HEK293 (cell line): ENCODE measurements around the gene GALNT15.

Experiments
- CTCF ChIA-PET: fragments of 350-600 bp; formaldehyde crosslinking; extraction: SDS; loops from one replicate; lab custom pipeline; 2021; ENCODE audit warnings: antibody characterized with exemption; lab: Yijun Ruan, JAX
- POLR2A ChIA-PET: fragments of 300-600 bp; formaldehyde crosslinking; extraction: SDS; loops from one replicate; lab custom pipeline; 2020; ENCODE audit warnings: antibody characterized with exemption, inconsistent platforms; lab: Yijun Ruan, JAX
- H3K27ac ChIP-seq: fragments of 200-500 bp; sonication (Bioruptor generic); 2 replicates; pipeline ENCODE4 v1.5.1; 2014; ENCODE audit warnings: low read depth, low read length, control low read depth, inconsistent platforms; ENCODE audit errors: extremely low read depth
- H3K36me3 ChIP-seq, 2 experiments: fragments of 200-500 bp in 1 of 2; sonication (Bioruptor generic) in 1 of 2; 1 replicate in 1 of 2; 2 replicates in 1 of 2; pipeline ENCODE4 v1.5.1; 2014 to 2017; ENCODE audit warnings: inconsistent platforms in 2 of 2, low read length in 2 of 2; ENCODE audit not compliant: control insufficient read depth in 2 of 2, insufficient read depth in 1 of 2
- H3K4me1 ChIP-seq: fragments of 200-500 bp; sonication (Bioruptor generic); 2 replicates; pipeline ENCODE4 v1.5.1; 2014; ENCODE audit warnings: mild to moderate bottlenecking, low read length, inconsistent platforms; ENCODE audit not compliant: control insufficient read depth, insufficient read depth
- H3K4me3 ChIP-seq: 2 replicates; pipeline ENCODE4 v1.5.1; 2011; ENCODE audit warnings: low read depth, mild to moderate bottlenecking, control low read depth, low read length, moderate library complexity
- H3K9me3 ChIP-seq: fragments of 200-500 bp; sonication (Bioruptor generic); 2 replicates; pipeline ENCODE4 v1.5.1; 2014; ENCODE audit warnings: low read depth, low read length, inconsistent platforms; ENCODE audit not compliant: control insufficient read depth, insufficient read depth
- BCL11A ChIP-seq: fragments of 450-650 bp; formaldehyde crosslinking; IDR thresholded peaks from 2 replicates; pipeline ENCODE4 v1.5.1; 2016; ENCODE audit warnings: low read depth, missing biosample characterization, missing genetic modification characterization
- GLIS1 ChIP-seq: fragments of 450-650 bp; formaldehyde crosslinking; IDR thresholded peaks from 2 replicates; pipeline ENCODE4 v1.5.1; 2016; ENCODE audit warnings: missing biosample characterization, missing genetic modification characterization
- IKZF3 ChIP-seq: fragments of 450-650 bp; IDR thresholded peaks from 2 replicates; pipeline ENCODE4 v1.5.0; 2018; ENCODE audit warnings: missing biosample characterization, mild to moderate bottlenecking, missing genetic modification characterization, moderate library complexity
- KLF1 ChIP-seq: fragments of 450-650 bp; formaldehyde crosslinking; IDR thresholded peaks from 2 replicates; pipeline ENCODE4 v1.5.1; 2016; ENCODE audit warnings: missing biosample characterization, missing genetic modification characterization
- KLF7 ChIP-seq: fragments of 450-650 bp; formaldehyde crosslinking; IDR thresholded peaks from 2 replicates; pipeline ENCODE4 v1.5.1; 2016; ENCODE audit warnings: missing biosample characterization, missing genetic modification characterization, borderline replicate concordance
- OSR2 ChIP-seq: fragments of 450-650 bp; formaldehyde crosslinking; IDR thresholded peaks from 2 replicates; pipeline ENCODE4 v1.5.1; 2016; ENCODE audit warnings: missing biosample characterization, missing genetic modification characterization
- RBAK ChIP-seq: fragments of 450-650 bp; formaldehyde crosslinking; IDR thresholded peaks from 2 replicates; pipeline ENCODE4 v1.5.1; 2016; ENCODE audit warnings: missing biosample characterization, missing genetic modification characterization
- SETDB1 ChIP-seq: IDR thresholded peaks from one replicate; pipeline ENCODE4 v1.6.1; 2017; ENCODE audit warnings: mild to moderate bottlenecking, low read length, moderate library complexity, mixed read lengths; ENCODE audit not compliant: insufficient read length
- WT1 ChIP-seq: fragments of 450-650 bp; formaldehyde crosslinking; IDR thresholded peaks from 2 replicates; pipeline ENCODE4 v1.5.1; 2016; ENCODE audit warnings: missing biosample characterization, missing genetic modification characterization
- YY2 ChIP-seq: fragments of 450-650 bp; formaldehyde crosslinking; IDR thresholded peaks from 2 replicates; pipeline ENCODE4 v1.5.1; 2016; ENCODE audit warnings: missing biosample characterization, missing genetic modification characterization
- ZBTB8A ChIP-seq: fragments of 450-650 bp; formaldehyde crosslinking; IDR thresholded peaks from 2 replicates; pipeline ENCODE4 v1.5.1; 2016; ENCODE audit warnings: missing biosample characterization, missing genetic modification characterization
- ZNF133 ChIP-seq: fragments of 450-650 bp; formaldehyde crosslinking; IDR thresholded peaks from 2 replicates; pipeline ENCODE4 v1.5.1; 2016; ENCODE audit warnings: missing biosample characterization, missing genetic modification characterization
- ZNF138 ChIP-seq: fragments of 450-650 bp; formaldehyde crosslinking; IDR thresholded peaks from 2 replicates; pipeline ENCODE4 v1.5.1; 2016; ENCODE audit warnings: missing biosample characterization, missing genetic modification characterization, borderline replicate concordance
- ZNF2 ChIP-seq: fragments of 450-650 bp; formaldehyde crosslinking; IDR thresholded peaks from 2 replicates; pipeline ENCODE4 v1.5.1; 2016; ENCODE audit warnings: missing biosample characterization, missing genetic modification characterization
- ZNF23 ChIP-seq: fragments of 450-650 bp; formaldehyde crosslinking; IDR thresholded peaks from 2 replicates; pipeline ENCODE4 v1.5.1; 2016; ENCODE audit warnings: missing biosample characterization, missing genetic modification characterization, borderline replicate concordance
- ZNF335 ChIP-seq: fragments of 450-650 bp; formaldehyde crosslinking; conservative IDR thresholded peaks from 2 replicates; pipeline ENCODE4 v1.5.1; 2016; ENCODE audit warnings: missing biosample characterization, missing genetic modification characterization
- ZNF514 ChIP-seq: fragments of 450-650 bp; formaldehyde crosslinking; IDR thresholded peaks from 2 replicates; pipeline ENCODE4 v1.5.1; 2016; ENCODE audit warnings: missing biosample characterization, missing genetic modification characterization
- ZNF600 ChIP-seq: fragments of 450-650 bp; formaldehyde crosslinking; IDR thresholded peaks from 2 replicates; pipeline ENCODE4 v1.5.1; 2016; ENCODE audit warnings: missing biosample characterization, missing genetic modification characterization
- ZNF654 ChIP-seq: fragments of 450-650 bp; formaldehyde crosslinking; IDR thresholded peaks from 2 replicates; pipeline ENCODE4 v1.5.1; 2016; ENCODE audit warnings: low read depth, missing biosample characterization, missing genetic modification characterization
- ZNF677 ChIP-seq: fragments of 450-650 bp; IDR thresholded peaks from 2 replicates; pipeline ENCODE4 v1.5.0; 2018; ENCODE audit warnings: missing biosample characterization, mild to moderate bottlenecking, missing genetic modification characterization, moderate library complexity
- ZNF747 ChIP-seq: fragments of 450-650 bp; formaldehyde crosslinking; IDR thresholded peaks from 2 replicates; pipeline ENCODE4 v1.5.1; 2016; ENCODE audit warnings: missing biosample characterization, missing genetic modification characterization
- ZNF76 ChIP-seq: fragments of 450-650 bp; formaldehyde crosslinking; IDR thresholded peaks from 2 replicates; pipeline ENCODE4; 2016; ENCODE audit warnings: low read depth, missing biosample characterization, missing genetic modification characterization, borderline replicate concordance
- ZNF843 ChIP-seq: fragments of 450-650 bp; formaldehyde crosslinking; IDR thresholded peaks from 2 replicates; pipeline ENCODE4 v1.5.1; 2016; ENCODE audit warnings: missing biosample characterization, missing genetic modification characterization
- ZSCAN23 ChIP-seq: fragments of 450-650 bp; formaldehyde crosslinking; IDR thresholded peaks from 2 replicates; pipeline ENCODE4 v1.5.1; 2016; ENCODE audit warnings: missing biosample characterization, missing genetic modification characterization
- ZSCAN4 ChIP-seq: fragments of 450-650 bp; formaldehyde crosslinking; IDR thresholded peaks from 2 replicates; pipeline ENCODE4 v1.5.1; 2017; ENCODE audit warnings: missing biosample characterization, missing genetic modification characterization
- TF ChIP-seq, protein P1 (sequence below): fragments of 450-650 bp; formaldehyde crosslinking; IDR thresholded peaks from 2 replicates; pipeline ENCODE4 v1.5.1; 2017; ENCODE audit warnings: missing biosample characterization, missing genetic modification characterization
- TF ChIP-seq, protein P2 (sequence below): fragments of 450-650 bp; formaldehyde crosslinking; IDR thresholded peaks from 2 replicates; pipeline ENCODE4 v1.5.1; 2016; ENCODE audit warnings: missing biosample characterization, missing genetic modification characterization
- TF ChIP-seq, protein P3 (sequence below): sonication (generic); formaldehyde crosslinking; IDR thresholded peaks from 2 replicates; pipeline ENCODE4 v1.8.1; 2022; ENCODE audit warnings: mild to moderate bottlenecking, moderate library complexity, missing genetic modification reagents

Gene GALNT15

GRCh38 chr3:16142350-16143025 lies 32.0 kb upstream of the GALNT15 start:
- TF ChIP-seq RBAK (tag by site-specific recombination) (no peak), ZSCAN4 (tag by site-specific recombination) (no peak), ZNF2 (tag by site-specific recombination) (no peak), YY2 (tag by site-specific recombination) (no peak), ZNF23 (tag by site-specific recombination) (no peak), BCL11A (tag by site-specific recombination) (no peak), ZNF138 (tag by site-specific recombination) (no peak), KLF7 (tag by site-specific recombination) (no peak)
- TF ChIP-seq, protein P1, sequence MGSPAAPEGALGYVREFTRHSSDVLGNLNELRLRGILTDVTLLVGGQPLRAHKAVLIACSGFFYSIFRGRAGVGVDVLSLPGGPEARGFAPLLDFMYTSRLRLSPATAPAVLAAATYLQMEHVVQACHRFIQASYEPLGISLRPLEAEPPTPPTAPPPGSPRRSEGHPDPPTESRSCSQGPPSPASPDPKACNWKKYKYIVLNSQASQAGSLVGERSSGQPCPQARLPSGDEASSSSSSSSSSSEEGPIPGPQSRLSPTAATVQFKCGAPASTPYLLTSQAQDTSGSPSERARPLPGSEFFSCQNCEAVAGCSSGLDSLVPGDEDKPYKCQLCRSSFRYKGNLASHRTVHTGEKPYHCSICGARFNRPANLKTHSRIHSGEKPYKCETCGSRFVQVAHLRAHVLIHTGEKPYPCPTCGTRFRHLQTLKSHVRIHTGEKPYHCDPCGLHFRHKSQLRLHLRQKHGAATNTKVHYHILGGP (tag by site-specific recombination): no peak
- TF ChIP-seq, all 188 proteins: peak for 0
- H3K4me3 ChIP-seq: no peak overlapping the region
- peaks cover 13% of the 10 kb centered on the region for H3K4me1 ChIP-seq
- no peaks in the 10 kb centered on the region for H3K36me3 ChIP-seq
- no peak overlapping the region for H3K27ac ChIP-seq
- POLR2A ChIA-PET: no interaction called here
- no peaks in the 10 kb centered on the region for H3K9me3 ChIP-seq
- CTCF ChIA-PET: interaction anchor here (0.6 to 1.2 kb wide), 2 partner anchors 40 to 88 kb away, joined by 3 to 4 read pairs; no protein-coding TSS in a partner anchor

- POLR2A ChIA-PET: no interaction called here
- CTCF ChIA-PET: no interaction called here
- H3K36me3 ChIP-seq: no peaks in the 10 kb centered on the region
- H3K4me1 ChIP-seq: peaks cover 21% of the 10 kb centered on the region
- H3K27ac ChIP-seq: peak overlapping the region; percentile 31; the same call in 1 of the 2 replicates
- H3K9me3 ChIP-seq: no peaks in the 10 kb centered on the region
- TF ChIP-seq OSR2: peak; percentile 61; the same call in 1 of the 2 replicates
- TF ChIP-seq ZNF654 (tag by site-specific recombination): no peak
- peak; percentile 69 for TF ChIP-seq ZNF843
- TF ChIP-seq ZNF747 (tag by site-specific recombination): no peak
- peak; percentile 27 for TF ChIP-seq SETDB1
- TF ChIP-seq WT1 (tag by site-specific recombination): peak; percentile 96
- TF ChIP-seq GLIS1: peak; percentile 96
- TF ChIP-seq IKZF3 (tag by site-specific recombination): no peak
- H3K4me3 ChIP-seq: no peak overlapping the region
Measured at GRCh38 chr3:16143861-16144447, 30.5 kb upstream of the GALNT15 start.

- CTCF ChIA-PET: interaction anchor here (0.6 kb wide), 1 partner anchor 108 kb away, joined by 3 read pairs; no protein-coding TSS in a partner anchor
- H3K4me1 ChIP-seq: peaks cover 24% of the 10 kb centered on the region
- no peaks in the 10 kb centered on the region for H3K9me3 ChIP-seq
- no peak overlapping the region for H3K4me3 ChIP-seq
- POLR2A ChIA-PET: no interaction called here
- H3K27ac ChIP-seq: no peak overlapping the region
- no peaks in the 10 kb centered on the region for H3K36me3 ChIP-seq
- TF ChIP-seq ZNF133 (tag by site-specific recombination) (no peak), ZNF76 (tag by site-specific recombination) (no peak), ZNF600 (no peak), ZNF514 (tag by site-specific recombination) (no peak), KLF1 (tag by site-specific recombination) (no peak), ZBTB8A (tag by site-specific recombination) (no peak), ZNF138 (tag by site-specific recombination) (no peak), ZNF335 (tag by site-specific recombination) (no peak), GLIS1 (no peak), ZNF677 (tag by site-specific recombination) (no peak), ZSCAN23 (tag by site-specific recombination) (no peak)
- TF ChIP-seq, protein P2, sequence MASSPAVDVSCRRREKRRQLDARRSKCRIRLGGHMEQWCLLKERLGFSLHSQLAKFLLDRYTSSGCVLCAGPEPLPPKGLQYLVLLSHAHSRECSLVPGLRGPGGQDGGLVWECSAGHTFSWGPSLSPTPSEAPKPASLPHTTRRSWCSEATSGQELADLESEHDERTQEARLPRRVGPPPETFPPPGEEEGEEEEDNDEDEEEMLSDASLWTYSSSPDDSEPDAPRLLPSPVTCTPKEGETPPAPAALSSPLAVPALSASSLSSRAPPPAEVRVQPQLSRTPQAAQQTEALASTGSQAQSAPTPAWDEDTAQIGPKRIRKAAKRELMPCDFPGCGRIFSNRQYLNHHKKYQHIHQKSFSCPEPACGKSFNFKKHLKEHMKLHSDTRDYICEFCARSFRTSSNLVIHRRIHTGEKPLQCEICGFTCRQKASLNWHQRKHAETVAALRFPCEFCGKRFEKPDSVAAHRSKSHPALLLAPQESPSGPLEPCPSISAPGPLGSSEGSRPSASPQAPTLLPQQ (tag by site-specific recombination): no peak
- TF ChIP-seq, protein P3, sequence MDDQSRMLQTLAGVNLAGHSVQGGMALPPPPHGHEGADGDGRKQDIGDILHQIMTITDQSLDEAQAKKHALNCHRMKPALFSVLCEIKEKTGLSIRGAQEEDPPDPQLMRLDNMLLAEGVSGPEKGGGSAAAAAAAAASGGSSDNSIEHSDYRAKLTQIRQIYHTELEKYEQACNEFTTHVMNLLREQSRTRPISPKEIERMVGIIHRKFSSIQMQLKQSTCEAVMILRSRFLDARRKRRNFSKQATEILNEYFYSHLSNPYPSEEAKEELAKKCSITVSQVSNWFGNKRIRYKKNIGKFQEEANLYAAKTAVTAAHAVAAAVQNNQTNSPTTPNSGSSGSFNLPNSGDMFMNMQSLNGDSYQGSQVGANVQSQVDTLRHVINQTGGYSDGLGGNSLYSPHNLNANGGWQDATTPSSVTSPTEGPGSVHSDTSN: no peak
Measured at GRCh38 chr3:16145176-16145575, 29.3 kb upstream of the GALNT15 start.
